HCT116 (cell line): ENCODE measurements around the gene EYA3. TPM values are rescaled to one million over a fixed set of nuclear protein-coding genes. Genes with fewer than 3 reads are reported as not detected.

ENCODE experiments used
- ATAC-seq: fragments of 200-7000 bp; cut with Tn5 transposase; 2 replicates; pipeline ENCODE4 v1.9.1; 2020; ENCODE audit warnings: mild to moderate bottlenecking, moderate library complexity
- BruUV-seq: library from RNA; stranded (reverse); fragments of 400-500 nt; replicated peaks from 2 replicates; lab custom pipeline; 2021; lab: Mats Ljungman, UMichigan
- CTCF ChIA-PET: fragments of 300-600 bp; sonication (Branson Sonifier 250); formaldehyde crosslinking; loops from one replicate; lab custom pipeline; 2021; ENCODE audit warnings: antibody characterized with exemption; lab: Charles Lee
- POLR2A ChIA-PET: fragments of 300-600, 350-600 bp; sonication (Branson Sonifier 250); formaldehyde crosslinking; loops from one replicate; lab custom pipeline; 2021; ENCODE audit warnings: antibody characterized with exemption; lab: Charles Lee
- RAD21 ChIA-PET, 2 experiments: fragments of 300-600 bp; sonication (Branson Sonifier 250); formaldehyde crosslinking; loops; one replicate each; lab custom pipeline; 2023; ENCODE audit warnings: low total read pairs in 2 of 2; ENCODE audit not compliant: uncharacterized antibody in 2 of 2, unreplicated experiment in 2 of 2, low non-redundant PET in 1 of 2; lab: Charles Lee
- DNase-seq: peaks from one replicate; pipeline ENCODE4 v3.0.0-alpha.2; 2010; ENCODE audit warnings: low read depth, low spot score
- H2AFZ ChIP-seq: fragments of 200-600 bp; shearing (Covaris generic), sonication (generic); 2 replicates; pipeline ENCODE4 v1.6.1; 2017; ENCODE audit warnings: low read depth, mixed run types, mixed read lengths, antibody characterized with exemption, low read length; ENCODE audit not compliant: poor library complexity, severe bottlenecking
- H3K27ac ChIP-seq: 2 replicates; pipeline ENCODE4 v1.5.1; 2012; ENCODE audit warnings: low read depth, low read length
- H3K27me3 ChIP-seq: fragments of 200-600 bp; sonication (generic); 2 replicates; pipeline ENCODE4 v1.6.1; 2016; ENCODE audit warnings: mixed run types, low read length, mixed read lengths; ENCODE audit not compliant: insufficient read depth
- H3K36me3 ChIP-seq, 2 experiments: fragments of 200-500 bp in 1 of 2; fragments of 200-600 bp in 1 of 2; sonication (Bioruptor generic) in 1 of 2; sonication (generic) in 1 of 2; 2 replicates each; pipeline versions ENCODE4 v1.5.1 to v1.6.1; 2014 to 2016; ENCODE audit warnings: low read length in 2 of 2, inconsistent platforms in 1 of 2, mixed read lengths in 1 of 2, mixed run types in 1 of 2; ENCODE audit not compliant: insufficient read depth in 2 of 2, control insufficient read depth in 1 of 2
- H3K4me1 ChIP-seq, 2 experiments: fragments of 200-600 bp in 1 of 2; sonication (generic) in 1 of 2; 2 replicates each; pipeline versions ENCODE4 v1.5.1 to v1.6.1; 2012 to 2017; ENCODE audit warnings: low read length in 2 of 2, inconsistent platforms in 1 of 2, mild to moderate bottlenecking in 1 of 2, mixed read lengths in 1 of 2, mixed run types in 1 of 2, moderate library complexity in 1 of 2; ENCODE audit not compliant: insufficient read depth in 2 of 2, control insufficient read depth in 1 of 2
- H3K4me2 ChIP-seq: fragments of 200-600 bp; sonication (generic); 2 replicates; pipeline ENCODE4 v1.6.1; 2017; ENCODE audit warnings: mixed run types, low read length, mixed read lengths
- H3K4me3 ChIP-seq, 2 experiments: fragments of 200-600 bp in 1 of 2; sonication (generic) in 1 of 2; replicated peaks in 1 of 2; 2 replicates each; pipeline ENCODE4 v1.5.1; 2011 to 2016; ENCODE audit warnings: low read length in 2 of 2, control low read depth in 1 of 2, low read depth in 1 of 2, mild to moderate bottlenecking in 1 of 2, mixed read lengths in 1 of 2, mixed run types in 1 of 2
- H3K79me2 ChIP-seq: fragments of 200-600 bp; sonication (generic); 2 replicates; pipeline ENCODE4 v1.6.1; 2017; ENCODE audit warnings: mild to moderate bottlenecking, mixed run types, low read length, moderate library complexity, mixed read lengths; ENCODE audit not compliant: insufficient read depth
- H3K9ac ChIP-seq: fragments of 200-600 bp; sonication (generic); 2 replicates; pipeline ENCODE4 v1.6.1; 2016; ENCODE audit warnings: low read length, mixed read lengths
- H3K9me2 ChIP-seq: fragments of 200-600 bp; sonication (generic), shearing (Covaris generic); 2 replicates; pipeline ENCODE4 v1.6.1; 2017; ENCODE audit warnings: mixed run types, mild to moderate bottlenecking, moderate library complexity; ENCODE audit not compliant: insufficient read depth
- H3K9me3 ChIP-seq, 2 experiments: fragments of 200-500 bp in 1 of 2; fragments of 200-600 bp in 1 of 2; sonication (Bioruptor generic) in 1 of 2; sonication (generic) in 1 of 2; 2 replicates each; pipeline ENCODE4 v1.6.1; 2014 to 2017; ENCODE audit warnings: low read length in 2 of 2, mixed read lengths in 2 of 2, inconsistent platforms in 1 of 2, low read depth in 1 of 2, mild to moderate bottlenecking in 1 of 2, mixed run types in 1 of 2, moderate library complexity in 1 of 2; ENCODE audit not compliant: control insufficient read depth in 1 of 2, insufficient read depth in 1 of 2
- H4K20me1 ChIP-seq: fragments of 200-600 bp; sonication (generic), shearing (Covaris generic); 2 replicates; pipeline ENCODE4 v1.6.1; 2017; ENCODE audit warnings: mixed run types, mild to moderate bottlenecking, moderate library complexity; ENCODE audit not compliant: insufficient read depth
- CBX3 ChIP-seq: IDR thresholded peaks from 2 replicates; pipeline ENCODE4 v1.6.1; 2012; ENCODE audit warnings: low read depth
- EGR1 ChIP-seq: IDR thresholded peaks from 2 replicates; pipeline ENCODE4 v1.6.1; 2012; ENCODE audit warnings: low read depth
- EZH2phosphoT487 ChIP-seq: fragments of 200-600 bp; IDR thresholded peaks from 2 replicates; pipeline ENCODE4 v1.6.1; 2018; ENCODE audit warnings: antibody characterized with exemption, borderline replicate concordance
- JUND ChIP-seq: IDR thresholded peaks from 2 replicates; pipeline ENCODE4 v1.6.1; 2012
- POLR2A ChIP-seq: IDR thresholded peaks from 2 replicates; pipeline ENCODE4 v1.7.0; 2011; ENCODE audit warnings: borderline replicate concordance; ENCODE audit not compliant: insufficient read depth, insufficient read length; ENCODE audit errors: extremely low read depth
- POLR2AphosphoS5 ChIP-seq: IDR thresholded peaks from 2 replicates; pipeline ENCODE4 v1.6.1; 2011; ENCODE audit warnings: mild to moderate bottlenecking, low read depth, low read length, moderate library complexity
- SIN3A ChIP-seq: IDR thresholded peaks from 2 replicates; pipeline ENCODE4 v1.6.1; 2012; ENCODE audit warnings: low read depth
- TCF7L2 ChIP-seq: IDR thresholded peaks from 2 replicates; pipeline ENCODE4 v1.7.0; 2011; ENCODE audit warnings: borderline replicate concordance, inconsistent platforms; ENCODE audit not compliant: insufficient read depth, insufficient read length; ENCODE audit errors: extremely low read depth
- ZFX ChIP-seq: fragments of 450-650 bp; IDR thresholded peaks from 2 replicates; pipeline ENCODE4 v1.6.1; 2017
- ZNF274 ChIP-seq: fragments of 200-500 bp; sonication (Bioruptor generic); IDR thresholded peaks from 2 replicates; pipeline ENCODE4 v1.6.1; 2014; ENCODE audit warnings: mild to moderate bottlenecking, low read depth, low read length, inconsistent platforms
- intact Hi-C: fragments of 100-400 bp; cut with micrococcal nuclease; formaldehyde crosslinking; loops from 2 replicates; pipeline ENCODE4 v1.10.0; 2022
- total RNA-seq: library from RNA; stranded (reverse); gene quantifications from one replicate; pipeline ENCODE4 v1.2.1, GENCODE V29; 2021; ENCODE audit not compliant: unreplicated experiment
- TF ChIP-seq, protein P1 (sequence below): IDR thresholded peaks from 2 replicates; pipeline ENCODE4 v1.6.1; 2011; ENCODE audit warnings: mild to moderate bottlenecking, low read length, moderate library complexity; ENCODE audit not compliant: insufficient replicate concordance; ENCODE audit errors: extremely low read depth

Gene EYA3
- total RNA-seq, 1 experiment from 2014 or later: 25.9 TPM

DNA sequence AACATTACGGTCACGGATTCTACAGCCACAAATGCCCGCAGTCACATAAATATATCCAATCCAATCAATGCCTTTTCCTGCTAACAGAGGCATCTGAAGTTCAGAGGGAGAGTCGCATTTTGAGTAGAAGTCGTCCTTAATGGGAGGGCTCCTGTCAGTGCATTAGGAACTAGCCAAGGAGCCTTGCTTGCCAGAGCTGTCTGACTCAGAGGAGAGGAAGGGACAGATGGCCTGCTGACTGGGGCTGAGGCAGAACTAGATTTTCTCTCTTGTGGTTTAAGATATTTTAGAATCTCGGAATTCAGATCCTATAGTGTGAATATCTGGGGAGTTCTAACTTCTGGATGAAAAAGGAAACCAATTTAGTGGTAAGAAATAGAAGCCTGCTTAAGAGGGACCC lies 118.0 kb downstream of the EYA3 start:
- intact Hi-C loops: no loop called here
- Histone ChIP-seq H3K4me2 (no peak overlapping the region), H3K9me2 (no peaks in the 10 kb centered on the region), H2AFZ (no peak overlapping the region), H3K4me1 (peaks cover 26 to 41% of the 10 kb centered on the region in 2 experiments), H3K36me3 (no peaks in the 10 kb centered on the region), H3K9me3 (no peaks in the 10 kb centered on the region), H3K4me3 (no peak overlapping the region), H3K27me3 (no peaks in the 10 kb centered on the region), H4K20me1 (no peaks in the 10 kb centered on the region), H3K9ac (no peak overlapping the region), H3K79me2 (no peaks in the 10 kb centered on the region), H3K27ac (no peak overlapping the region)
- DNase-seq: no peak
- RAD21 ChIA-PET: interaction anchor here in 1 of 2 experiments (0.6 kb wide), 1 partner anchor 9 kb away, joined by 3 read pairs; no protein-coding TSS in a partner anchor
- TF ChIP-seq JUND (no peak), POLR2AphosphoS5 (no peak), EZH2phosphoT487 (no peak), CBX3 (no peak), EGR1 (no peak), SIN3A (no peak), POLR2A (no peak), ZFX (no peak), TCF7L2 (no peak), ZNF274 (no peak)
- TF ChIP-seq, protein P1, sequence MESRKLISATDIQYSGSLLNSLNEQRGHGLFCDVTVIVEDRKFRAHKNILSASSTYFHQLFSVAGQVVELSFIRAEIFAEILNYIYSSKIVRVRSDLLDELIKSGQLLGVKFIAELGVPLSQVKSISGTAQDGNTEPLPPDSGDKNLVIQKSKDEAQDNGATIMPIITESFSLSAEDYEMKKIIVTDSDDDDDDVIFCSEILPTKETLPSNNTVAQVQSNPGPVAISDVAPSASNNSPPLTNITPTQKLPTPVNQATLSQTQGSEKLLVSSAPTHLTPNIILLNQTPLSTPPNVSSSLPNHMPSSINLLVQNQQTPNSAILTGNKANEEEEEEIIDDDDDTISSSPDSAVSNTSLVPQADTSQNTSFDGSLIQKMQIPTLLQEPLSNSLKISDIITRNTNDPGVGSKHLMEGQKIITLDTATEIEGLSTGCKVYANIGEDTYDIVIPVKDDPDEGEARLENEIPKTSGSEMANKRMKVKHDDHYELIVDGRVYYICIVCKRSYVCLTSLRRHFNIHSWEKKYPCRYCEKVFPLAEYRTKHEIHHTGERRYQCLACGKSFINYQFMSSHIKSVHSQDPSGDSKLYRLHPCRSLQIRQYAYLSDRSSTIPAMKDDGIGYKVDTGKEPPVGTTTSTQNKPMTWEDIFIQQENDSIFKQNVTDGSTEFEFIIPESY: no peak
- POLR2A ChIA-PET: no interaction called here
- CTCF ChIA-PET: no interaction called here
- ATAC-seq: no peak
- no TSS peak for BruUV-seq
